GM19043 (cell line): ENCODE data around the gene ARHGAP19.
"Not testable (repeated sequence)": the region's sequence is repeated elsewhere in the genome, so short reads cannot be mapped to it uniquely, and the experiment has no call there.

ENCODE experiments used
- ATAC-seq: cut with Tn5 transposase; IDR thresholded peaks from one replicate; pipeline ENCODE4 v1.9.1; 2021; ENCODE audit warnings: low read depth; ENCODE audit not compliant: unreplicated experiment

Gene ARHGAP19

DNA sequence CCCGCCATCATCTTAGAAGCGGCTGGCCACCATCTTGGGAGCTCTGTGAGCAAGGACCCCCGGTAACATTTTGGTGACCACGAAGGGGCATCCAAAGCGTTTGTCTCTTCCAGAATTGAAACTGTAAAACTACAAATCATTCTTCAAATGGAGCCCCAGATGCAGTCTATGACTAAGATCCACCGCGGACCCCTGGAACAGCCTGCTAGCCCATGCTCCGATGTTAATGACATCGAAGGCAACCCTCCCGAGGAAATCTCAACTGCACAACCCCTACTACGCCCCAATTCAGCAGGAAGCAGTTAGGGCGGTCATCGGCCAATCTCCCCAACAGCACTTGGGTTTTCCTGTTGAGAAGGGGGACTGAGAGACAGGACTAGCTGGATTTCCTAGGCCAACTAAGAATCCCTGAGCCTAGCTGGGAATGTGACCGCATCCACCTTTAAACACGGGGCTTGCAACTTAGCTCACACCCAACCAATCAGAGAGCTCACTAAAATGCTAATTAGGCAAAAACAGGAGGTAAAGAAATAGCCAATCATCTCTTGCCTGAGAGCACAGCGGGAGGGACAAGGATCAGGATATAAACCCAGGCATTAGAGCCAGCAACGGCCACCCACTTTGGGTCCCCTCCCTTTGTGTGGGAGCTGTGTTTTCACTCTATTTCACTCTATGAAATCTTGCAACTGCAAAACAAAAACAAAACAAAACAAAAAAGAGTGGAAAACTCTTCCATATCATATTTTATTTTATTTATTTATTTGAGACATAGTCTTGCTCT is 1.7 kb downstream of the ARHGAP19 start:
- ATAC-seq: not testable (repeated sequence)

DNA sequence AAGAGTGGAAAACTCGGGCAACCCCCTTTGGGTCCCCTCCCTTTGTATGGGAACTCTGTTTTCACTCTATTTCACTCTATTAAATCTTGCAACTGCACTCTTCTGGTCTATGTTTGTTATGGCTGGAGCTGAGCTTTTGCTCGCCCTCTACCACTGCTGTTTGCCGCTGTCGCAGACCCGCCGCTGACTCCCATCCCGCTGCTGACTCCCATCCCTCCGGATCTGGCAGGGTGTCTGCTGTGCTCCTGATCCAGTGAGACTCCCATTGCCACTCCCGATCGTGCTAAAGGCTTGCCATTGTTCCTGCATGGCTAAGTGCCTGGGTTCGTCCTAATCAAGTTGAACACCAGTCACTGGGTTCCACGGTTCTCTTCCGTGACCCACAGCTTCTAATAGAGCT is 2.4 kb downstream of the ARHGAP19 start:
- ATAC-seq: not testable (repeated sequence)

GRCh38 chr10:97280783-97281182 is 11.7 kb downstream of the ARHGAP19 start:
- ATAC-seq: no peak

DNA sequence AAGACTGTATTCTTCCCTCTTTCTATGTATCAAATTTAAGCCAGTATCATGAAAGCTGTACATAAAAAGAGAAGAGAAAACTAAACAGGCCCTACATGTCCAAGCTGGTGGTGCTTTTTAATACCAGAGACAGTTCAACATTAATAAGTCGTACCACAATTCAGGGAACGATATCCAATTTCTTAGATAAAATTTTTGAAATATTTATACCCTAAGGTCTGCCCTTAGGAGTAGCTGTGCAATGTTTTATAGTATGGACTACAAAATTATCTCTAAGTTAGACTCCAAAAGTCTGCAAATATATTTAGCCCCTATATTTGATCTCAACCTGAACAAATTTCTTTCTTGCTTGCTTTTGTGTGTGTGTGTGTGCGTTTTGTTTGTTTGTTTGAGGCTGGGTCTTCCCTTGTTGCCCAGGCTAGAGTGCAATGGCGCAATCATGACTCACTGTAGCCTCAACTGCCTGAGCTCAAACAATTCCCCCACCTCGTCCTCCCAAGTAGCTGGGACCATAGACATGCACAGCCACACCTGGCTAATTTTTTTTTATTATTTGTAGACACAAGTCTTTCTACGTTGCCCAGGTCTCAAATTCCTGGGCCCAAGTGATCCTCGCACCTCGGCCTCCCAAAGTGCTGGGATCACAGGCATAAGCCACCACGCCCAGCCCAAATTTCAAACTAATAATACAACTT is 13.2 kb downstream of the ARHGAP19 start:
- no peak for ATAC-seq

GRCh38 chr10:97278491-97278989 is 13.9 kb downstream of the ARHGAP19 start:
- no peak for ATAC-seq

DNA sequence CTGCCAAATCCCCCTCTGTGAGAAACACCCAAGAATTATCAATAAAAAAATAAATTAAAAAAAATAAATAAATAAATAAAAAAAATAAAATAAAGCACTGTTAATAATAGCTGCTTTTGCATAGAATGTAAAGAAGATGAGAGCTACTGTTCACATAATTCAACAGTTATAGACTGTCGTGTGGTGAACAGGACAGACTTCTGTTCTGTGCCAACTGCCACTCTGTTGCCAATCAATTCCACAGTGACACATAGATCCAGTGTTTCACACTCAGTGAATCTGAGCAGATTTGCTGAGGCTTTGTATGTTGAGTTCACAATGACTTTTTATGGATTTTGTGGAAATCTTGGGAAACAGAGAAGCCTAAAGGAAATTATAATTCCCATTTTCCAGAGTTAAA is 14.9 kb downstream of the ARHGAP19 start:
- ATAC-seq: no peak

DNA sequence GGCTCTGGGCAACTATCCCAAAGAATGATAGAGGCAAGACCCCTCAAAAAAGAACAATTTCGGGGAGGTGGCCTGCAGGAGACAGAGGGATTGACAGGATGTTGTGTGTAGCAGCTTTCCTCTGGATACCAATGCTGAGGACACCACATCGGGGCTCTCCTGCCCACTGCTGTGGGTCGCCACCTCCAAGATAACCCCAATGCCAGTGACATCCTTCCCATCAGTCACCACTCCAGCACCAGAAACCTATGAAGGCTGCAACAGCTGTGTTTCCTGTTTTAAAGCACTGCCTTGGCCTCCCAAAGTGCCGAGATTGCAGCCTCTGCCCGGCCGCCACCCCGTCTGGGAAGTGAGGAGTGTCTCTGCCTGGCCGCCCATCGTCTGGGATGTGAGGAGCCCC is 17.6 kb downstream of the ARHGAP19 start:
- no peak for ATAC-seq

GRCh38 chr10:97273700-97274099 is 18.7 kb downstream of the ARHGAP19 start:
- ATAC-seq: no peak

GRCh38 chr10:97270523-97271154 is 21.8 kb downstream of the ARHGAP19 start:
- no peak for ATAC-seq

- ATAC-seq: no peak
Measured at GRCh38 chr10:97267671-97268070, 24.8 kb downstream of the ARHGAP19 start.

DNA sequence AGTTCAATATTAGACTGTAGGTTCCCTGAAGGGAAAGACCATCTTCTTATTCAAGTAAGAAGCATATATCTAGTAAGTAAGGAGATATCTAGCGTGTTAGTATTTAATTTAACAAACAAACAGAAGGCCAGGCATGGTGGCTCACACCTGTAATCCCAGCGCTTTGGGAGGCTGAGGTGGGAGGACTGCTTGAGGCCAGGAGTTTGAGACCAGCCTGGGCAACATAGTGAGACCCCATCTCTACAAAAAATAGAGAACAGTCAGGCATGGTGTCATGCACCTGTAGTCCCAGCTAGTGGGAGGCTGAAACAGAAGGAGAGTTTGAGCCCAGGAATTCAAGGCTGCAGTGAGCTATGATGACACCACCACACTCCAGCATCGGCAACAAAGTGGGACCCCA is 27.3 kb downstream of the ARHGAP19 start:
- not testable (repeated sequence) for ATAC-seq

DNA sequence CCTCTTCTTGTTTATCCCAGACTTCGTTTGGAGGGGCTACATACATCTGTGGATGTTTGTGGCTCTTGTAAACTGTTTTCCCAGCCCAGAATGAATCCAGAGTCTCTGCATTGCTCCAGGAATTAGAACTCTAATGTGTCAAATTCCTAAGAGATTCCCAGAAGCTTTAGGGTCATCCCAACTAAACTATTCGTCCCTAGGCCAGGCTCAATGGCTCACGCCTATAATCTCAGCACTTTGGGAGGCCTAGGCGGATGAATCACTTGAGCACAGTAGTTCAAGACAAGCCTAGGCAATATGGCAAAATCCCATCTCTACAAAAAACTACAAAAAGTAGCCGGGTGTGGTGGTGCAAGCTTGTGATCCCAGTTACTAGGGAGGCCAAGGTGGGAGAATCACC is 28.5 kb downstream of the ARHGAP19 start:
- no peak for ATAC-seq

DNA sequence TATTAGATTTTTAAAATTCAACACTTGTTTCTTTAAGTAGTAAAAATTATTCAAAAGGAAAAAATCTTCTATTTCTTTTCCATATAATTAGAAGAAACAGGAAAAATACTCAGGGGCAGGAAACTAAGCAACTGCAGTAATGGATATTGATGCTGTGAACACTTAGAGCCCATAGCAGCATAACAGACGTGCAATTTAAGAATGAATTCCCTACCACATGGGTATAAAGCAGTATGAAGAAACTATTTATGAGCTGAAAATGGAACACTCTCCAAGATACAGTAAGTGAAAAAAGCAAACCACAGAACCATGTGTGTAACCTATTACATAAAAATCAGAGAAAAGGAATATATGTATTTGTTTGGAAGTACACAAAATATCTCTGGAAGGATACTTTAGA is 30.8 kb downstream of the ARHGAP19 start:
- ATAC-seq: no peak

- ATAC-seq: no peak
Measured at GRCh38 chr10:97261183-97261582, 31.3 kb downstream of the ARHGAP19 start.

DNA sequence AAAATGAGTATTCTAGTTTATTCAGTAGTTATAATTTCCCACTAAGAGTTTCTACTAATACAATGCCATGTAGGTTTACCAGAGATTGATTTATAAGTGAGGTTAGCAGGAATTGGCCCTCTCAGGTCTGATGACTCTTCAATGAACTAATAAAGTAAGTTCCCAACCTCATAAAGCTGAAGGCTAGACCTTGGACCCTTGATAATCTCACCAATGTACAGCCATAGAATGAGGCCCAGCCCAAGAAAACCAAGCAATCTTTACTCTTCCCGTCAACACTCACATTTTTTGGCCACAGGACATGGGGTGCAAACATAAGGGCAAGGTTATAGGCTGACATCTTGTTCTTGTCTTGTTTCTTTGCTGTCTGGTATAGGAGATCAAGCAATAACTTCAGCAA is 33.3 kb downstream of the ARHGAP19 start:
- ATAC-seq: no peak

DNA sequence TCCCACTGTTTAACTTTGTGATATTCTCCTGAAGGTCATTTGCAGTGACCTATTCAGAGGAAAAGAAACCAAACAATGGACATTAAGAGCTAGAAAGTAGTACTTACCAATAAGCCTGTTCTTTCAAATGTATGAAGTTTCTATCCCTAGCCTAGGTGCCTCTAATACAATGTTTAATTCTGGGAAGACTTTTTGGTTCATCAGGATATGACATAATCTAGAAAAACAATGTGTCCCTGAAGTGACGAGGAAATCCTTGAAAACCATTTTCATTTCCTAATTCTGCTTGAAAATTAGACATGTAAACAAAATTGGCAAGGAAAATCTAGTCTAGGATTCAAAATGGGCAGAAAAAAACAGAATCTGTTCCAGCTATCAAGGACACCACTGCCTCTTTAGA is 36.1 kb downstream of the ARHGAP19 start:
- ATAC-seq: no peak

GRCh38 chr10:97255512-97256293 is 36.7 kb downstream of the ARHGAP19 start:
- no peak for ATAC-seq

DNA sequence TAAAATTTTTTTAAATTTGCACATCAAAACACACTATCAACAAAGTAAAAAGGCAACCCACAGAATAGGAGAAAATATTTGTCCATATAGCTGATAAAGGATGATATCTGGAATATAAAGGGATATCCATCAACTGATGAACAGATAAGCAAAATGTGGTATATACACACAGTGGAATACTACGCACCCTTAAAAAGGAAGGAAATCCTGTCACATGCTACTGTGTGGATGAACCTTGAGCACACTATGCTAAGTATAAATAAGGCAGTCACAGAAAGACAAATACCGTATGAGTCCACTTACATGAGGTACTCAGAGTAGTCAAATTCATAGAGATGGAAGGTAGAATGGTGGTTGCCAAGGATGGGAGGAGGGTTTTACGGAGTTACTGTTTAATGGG is 37.7 kb downstream of the ARHGAP19 start:
- no peak for ATAC-seq

DNA sequence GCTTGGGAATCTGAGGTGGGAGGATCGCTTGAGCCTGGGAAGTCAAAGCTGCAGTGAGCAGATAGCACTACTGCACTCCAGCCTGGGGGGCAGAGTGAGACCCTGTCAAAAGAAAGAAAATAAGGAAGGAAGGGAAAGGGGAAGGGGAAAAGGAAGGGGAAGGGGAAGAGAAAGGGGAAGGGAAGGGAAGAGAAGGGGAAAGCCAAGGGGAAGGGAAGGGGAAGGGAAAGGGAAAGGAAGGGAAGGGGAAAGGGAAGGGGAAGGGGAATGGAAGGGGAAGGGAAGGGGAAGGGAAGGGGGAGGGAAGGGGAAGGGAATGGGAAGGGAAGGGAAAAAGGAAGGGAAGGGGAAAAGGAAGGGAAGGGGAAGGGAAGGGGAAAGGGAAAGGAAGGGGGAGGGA is 41.5 kb downstream of the ARHGAP19 start:
- ATAC-seq: no peak

DNA sequence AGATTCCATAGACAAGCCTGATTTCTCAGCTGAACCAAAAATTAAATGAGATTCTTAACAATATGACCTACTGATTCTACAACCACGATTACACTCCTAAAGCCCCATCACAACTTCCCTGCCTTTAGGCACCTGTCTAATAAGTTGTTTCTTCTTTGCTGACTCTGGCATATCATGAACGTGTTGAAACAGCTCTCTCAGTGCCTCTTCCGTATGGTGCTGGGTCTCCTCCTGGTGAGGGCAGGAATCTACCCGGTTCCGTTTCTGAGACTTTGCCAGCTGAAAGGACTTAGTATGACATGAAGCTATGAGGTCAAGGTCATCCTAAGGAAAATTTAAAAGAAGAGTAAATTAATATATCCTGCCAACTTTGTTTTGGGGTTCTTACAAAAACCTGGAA is 48.6 kb downstream of the ARHGAP19 start:
- ATAC-seq: no peak

DNA sequence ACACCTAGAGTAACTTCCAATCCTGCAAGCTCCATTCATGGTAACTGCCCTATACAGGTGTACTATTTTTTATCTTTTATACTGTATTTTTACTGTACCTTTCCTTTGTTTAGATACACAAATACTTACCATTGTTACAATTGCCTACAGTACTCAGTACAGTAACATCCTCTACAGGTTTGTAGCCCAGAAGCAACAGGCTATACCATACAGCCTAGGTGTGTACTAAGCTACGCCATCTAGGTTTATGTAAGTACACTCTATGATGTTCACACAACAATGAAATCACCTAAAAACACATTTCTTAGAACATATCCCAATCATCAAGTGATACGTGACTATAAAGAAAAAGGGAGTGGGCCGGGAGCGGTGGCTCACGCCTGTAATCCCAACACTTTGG is 53.6 kb downstream of the ARHGAP19 start:
- no peak for ATAC-seq
